Measurements from ENCODE around the gene SYNC. TPM values are rescaled to one million over a fixed set of nuclear protein-coding genes. Genes with fewer than 3 reads are reported as not detected.

Gene SYNC
- 1 to 10 TPM; 1.3 to 1.9 (median 1.7) TPM for polyA plus RNA-seq (ENCODE audit: insufficient read length in 3 of 3)
- long read RNA-seq, donor 1, partial matches to known transcripts: 6 of 6 reads
- long read RNA-seq, donor 1, other reads (novel, unspliced or antisense): 0 of 6 reads
- long read RNA-seq, donor 2: 0 reads
- long read RNA-seq, donor 3, partial matches to known transcripts: 10 of 10 reads
- long read RNA-seq, donor 3, other reads (novel, unspliced or antisense): 0 of 10 reads
- long read RNA-seq, donor 4: 0 reads
- long read RNA-seq, donor 5, partial matches to known transcripts: 0 of 1 reads
- long read RNA-seq, donor 5, other reads (novel, unspliced or antisense): 0 of 1 reads
- long read RNA-seq, donor 6, partial matches to known transcripts: 0 of 1 reads
- long read RNA-seq, donor 6, other reads (novel, unspliced or antisense): 0 of 1 reads
- long read RNA-seq, donor 7, partial matches to known transcripts: 6 of 7 reads
- long read RNA-seq, donor 7, other reads (novel, unspliced or antisense): 0 of 7 reads
- long read RNA-seq, donor 8, partial matches to known transcripts: 0 of 2 reads
- long read RNA-seq, donor 8, other reads (novel, unspliced or antisense): 0 of 2 reads
- long read RNA-seq, donor 9, partial matches to known transcripts: 110 of 111 reads
- long read RNA-seq, donor 9, other reads (novel, unspliced or antisense): 0 of 111 reads
- long read RNA-seq, donor 10: 0 reads
- long read RNA-seq, donor 11: 0 reads
- long read RNA-seq, donor 12, partial matches to known transcripts: 90 of 91 reads
- long read RNA-seq, donor 12, other reads (novel, unspliced or antisense): 0 of 91 reads
- long read RNA-seq, donor 13: 0 reads
- long read RNA-seq, donor 14: 0 reads
- long read RNA-seq, donor 15, partial matches to known transcripts: 50 of 52 reads
- long read RNA-seq, donor 15, other reads (novel, unspliced or antisense): 0 of 52 reads
- long read RNA-seq, donor 16, partial matches to known transcripts: 0 of 1 reads
- long read RNA-seq, donor 16, other reads (novel, unspliced or antisense): 0 of 1 reads

DNA sequence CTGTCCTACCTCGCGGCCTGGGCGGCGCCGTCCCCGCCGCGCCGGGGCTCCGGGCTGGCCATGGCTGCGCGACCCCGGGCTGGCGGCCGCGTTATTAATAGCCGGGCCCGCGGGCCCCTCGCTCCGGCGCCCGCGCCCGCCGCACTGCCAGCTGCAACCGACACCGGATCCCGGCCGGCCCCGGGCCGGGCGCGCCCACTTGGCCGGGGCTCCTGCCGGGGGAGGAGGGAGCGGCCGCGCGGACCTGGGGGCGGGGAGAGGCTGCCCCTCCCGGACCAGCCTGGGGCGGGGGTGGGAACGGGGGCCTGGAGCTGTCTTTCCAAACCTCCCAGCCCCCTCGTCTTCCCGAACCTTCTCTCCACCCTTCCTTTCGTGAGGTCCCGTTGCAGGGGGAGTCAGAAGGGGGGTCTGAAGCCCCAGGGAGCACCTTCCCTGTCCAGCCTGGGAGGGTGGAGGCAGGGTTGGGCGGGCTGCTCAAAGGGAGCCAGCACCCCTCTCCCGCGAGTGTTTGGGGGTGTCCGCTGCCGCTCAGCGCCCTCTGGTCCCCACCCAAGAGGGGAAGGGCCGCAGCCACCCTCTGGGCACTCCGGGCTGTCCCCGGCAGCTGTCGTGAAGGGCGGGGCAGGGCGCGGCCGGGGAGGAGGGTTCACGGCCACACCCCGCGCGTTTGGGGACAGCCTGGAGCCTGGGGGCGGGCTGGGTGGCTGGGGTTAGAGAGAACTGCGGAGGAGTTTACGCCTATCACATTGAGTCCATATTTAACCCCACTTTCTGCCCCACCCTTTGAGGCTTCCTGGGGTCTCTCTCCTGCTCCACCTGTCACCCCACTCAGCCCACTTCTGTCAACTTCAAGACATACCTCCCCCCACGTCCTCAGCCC, at the start of gene SYNC:
SYNC (minus strand) TSS at position 172 of the 880 bp plus-strand sequence; CDS start at position 62, 110 bp downstream.
- DNase-seq: no peak

DNA sequence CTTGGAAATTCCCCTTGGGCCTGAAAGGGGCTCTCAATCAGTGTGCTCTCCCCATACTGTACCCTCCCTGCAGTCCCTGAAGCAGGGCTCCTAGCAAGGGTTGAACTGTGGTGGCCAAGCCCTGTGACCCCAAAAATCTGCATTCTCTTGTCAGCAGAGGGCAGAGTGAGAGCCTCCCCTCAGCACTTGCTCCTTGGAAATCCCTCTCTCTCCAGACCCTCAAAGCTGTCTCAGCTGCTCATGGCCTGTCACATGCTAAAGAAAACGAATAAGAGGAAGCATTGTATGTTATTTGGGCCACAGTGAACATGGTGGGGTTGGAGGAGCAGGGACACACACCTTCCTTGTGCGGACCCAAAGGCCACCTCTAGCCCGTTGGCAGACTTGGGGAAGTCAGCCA, 47.2 kb upstream of the SYNC start:
- DNase-seq: no peak

DNA sequence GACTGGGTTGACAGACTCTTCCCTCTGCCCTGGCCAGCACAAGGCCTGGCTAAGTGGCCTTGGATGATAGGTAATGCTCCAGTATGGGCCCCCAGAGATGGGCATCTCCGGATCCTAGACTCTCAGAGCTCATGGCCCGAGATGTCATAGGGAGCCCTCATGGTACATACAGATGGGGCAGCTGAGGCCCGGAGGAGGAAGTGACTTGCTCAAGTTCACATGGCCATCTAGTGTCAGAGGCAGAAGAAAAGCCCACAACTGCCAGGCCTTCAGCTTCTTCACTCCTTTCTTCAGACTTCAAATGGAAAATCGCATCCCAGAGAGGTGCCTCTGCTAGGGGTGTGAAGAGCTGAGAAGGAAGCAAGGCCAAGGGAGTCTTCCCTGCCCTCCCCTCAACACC, 46.8 kb upstream of the SYNC start:
- no peak for DNase-seq

DNA sequence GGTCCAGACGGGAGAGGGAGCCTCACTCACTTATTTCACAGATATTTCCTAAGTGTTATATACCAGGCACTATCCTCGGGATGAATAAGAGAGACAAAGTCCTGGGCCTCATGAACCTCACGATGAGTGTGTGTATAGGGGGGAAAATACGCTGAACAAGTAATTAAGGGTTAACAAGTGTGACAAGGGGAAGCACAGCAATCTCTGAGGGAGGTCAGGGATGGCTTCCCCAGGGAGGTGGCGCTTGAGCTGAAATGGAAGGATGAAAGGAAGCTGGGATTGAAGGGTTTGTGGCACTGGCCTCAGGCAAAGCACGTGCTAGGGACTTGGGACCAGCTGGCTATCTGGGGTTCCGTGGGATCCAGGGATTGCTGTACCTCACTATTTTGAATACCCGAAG, 46.4 kb upstream of the SYNC start:
- no peak for DNase-seq

DNA sequence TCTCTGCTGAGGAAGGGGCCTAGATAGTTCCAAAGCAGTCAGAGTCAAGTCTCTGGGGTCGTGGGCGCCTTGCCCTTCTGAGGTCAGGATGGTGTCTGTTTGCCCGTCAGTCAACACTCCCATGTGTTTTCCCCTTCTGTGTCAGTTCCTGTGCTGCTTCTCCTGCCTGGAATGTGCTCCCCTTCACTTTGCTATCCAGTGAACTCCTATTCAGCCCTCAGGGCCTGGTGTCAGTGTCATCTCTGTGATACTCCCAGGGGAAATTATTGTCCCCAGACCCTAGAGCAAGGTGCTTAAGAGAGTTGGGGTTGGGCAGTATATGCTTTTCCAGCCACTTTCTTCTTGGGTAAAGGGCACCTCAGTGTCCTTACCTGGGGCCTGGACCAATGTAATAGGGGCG, 45.8 kb upstream of the SYNC start:
- DNase-seq: no peak

DNA sequence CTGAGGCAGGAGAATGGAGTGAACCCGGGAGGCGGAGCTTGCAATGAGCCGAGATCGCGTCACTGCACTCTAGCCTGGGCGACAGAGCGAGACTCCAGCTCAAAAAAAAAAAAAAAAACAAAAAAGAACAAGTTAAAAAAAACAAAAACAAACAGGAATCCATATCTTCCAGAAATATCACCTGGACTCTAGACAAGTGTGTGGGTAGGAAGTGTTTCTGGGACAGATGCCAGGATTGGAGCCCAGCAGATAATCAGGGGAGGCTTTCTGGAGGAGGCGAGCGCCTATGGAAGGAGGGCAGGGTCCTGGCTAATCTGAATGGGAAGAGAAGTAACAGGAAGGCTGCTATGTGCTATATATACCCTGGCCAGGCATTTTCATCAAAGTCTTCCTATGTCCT, 43.6 kb upstream of the SYNC start:
- DNase-seq: no peak

DNA sequence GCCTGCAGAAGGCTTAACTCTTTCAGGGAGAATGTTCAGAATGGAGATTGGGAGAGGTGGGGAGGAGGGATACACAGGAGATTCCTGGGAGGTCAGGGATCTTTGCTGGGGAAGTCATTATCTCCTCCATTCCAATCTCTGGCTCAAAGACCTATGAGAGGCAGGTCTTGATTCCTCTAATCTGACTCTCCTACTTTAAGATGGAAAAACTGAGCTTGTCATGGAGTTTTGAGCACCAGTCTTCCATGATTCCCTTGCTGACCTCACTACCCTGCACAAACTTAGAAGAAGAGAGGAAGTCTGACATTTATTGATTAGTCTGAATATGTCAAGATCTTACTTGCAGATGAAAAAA, 41.5 kb upstream of the SYNC start:
- no peak for DNase-seq

DNA sequence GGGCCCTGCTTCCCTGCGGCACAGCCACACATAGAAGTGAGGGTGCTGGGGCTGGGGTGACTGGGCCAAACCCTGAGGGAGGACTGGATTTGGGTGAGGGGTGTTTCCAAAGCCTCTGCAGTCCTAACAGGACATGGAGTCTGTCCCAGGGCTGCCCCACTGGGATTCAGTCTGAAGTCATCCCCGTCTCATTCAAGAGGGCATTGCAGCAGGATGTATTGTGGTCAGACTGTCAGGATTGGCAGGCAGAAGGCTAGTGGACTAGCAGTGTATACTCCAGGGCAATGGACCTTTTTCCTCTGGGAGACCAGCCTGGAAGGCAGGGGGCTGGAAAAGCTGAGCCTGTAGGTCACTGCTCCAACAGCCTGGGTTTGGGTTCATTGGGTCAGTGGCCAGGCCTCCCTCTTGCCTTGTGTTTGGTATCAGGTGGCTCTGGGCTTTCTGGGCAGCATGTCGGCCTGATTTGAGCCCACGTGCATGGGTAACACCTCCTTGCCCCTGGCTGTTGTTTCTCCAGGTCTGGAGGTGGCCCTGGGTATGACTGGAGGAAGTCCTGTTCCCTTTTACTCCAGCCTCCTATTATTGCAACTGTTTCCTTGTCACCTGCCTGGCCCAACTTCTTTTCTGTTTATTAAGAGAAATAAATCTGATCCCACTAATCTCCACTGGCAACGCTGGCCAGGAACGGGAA, 41.0 kb upstream of the SYNC start:
- DNase-seq: no peak

DNA sequence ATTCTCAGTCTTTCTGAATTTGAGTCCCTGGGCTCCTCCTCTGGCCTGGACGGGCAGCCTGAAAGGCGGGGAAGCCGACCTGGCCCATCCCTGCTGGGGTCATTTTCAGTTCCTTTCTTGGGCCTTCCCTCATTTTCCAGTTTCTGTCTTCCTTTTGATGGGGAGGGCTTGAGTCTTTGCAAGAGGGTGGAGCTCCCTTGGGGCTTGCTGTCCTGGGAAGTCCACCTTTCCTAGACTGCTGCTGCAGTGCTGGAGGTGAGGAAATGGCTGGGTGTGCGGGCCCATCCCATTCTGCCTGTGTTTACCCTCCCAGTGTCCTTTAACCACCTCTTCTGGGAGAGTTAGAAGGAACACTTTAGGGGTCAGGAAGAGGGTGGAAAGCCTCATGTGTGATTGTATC, 40.4 kb upstream of the SYNC start:
- DNase-seq: no peak

DNA sequence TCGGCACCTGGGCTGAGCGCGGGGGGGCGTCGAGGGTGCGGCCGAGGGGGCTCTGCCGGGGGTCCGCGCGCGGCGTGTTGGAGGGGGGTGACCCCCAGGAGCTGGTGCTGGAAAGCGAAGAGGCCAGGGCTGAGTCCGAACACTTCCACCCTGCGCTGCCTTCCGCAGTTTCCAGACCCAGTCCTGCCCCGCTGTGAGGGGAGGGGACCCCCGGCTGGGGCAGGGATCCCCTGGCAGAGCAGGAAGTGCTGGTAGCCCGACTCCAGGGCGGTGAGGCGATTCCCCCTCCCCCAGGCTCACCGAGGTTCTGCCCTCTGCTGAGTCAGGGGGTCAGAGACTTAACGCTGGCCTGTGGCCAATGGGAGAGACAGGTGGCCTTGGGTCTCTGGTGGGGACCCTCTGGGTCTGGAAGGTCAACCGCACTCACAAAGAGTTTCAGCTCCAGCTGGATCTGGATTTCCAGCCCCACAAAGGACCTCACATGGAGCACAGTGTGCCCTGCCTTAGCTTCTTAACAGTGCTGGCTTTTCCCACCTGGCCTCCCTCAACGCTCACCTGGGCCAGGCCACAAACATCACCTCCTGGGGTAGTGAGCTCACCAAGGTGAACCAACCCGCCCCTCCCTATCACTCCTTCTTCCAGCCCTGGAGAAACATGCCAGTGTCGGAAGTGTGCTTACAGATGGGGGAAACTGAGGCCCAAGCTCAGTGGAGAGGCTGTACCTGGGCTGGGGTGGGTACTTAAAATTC, 39.8 kb upstream of the SYNC start:
- DNase-seq: no peak

DNA sequence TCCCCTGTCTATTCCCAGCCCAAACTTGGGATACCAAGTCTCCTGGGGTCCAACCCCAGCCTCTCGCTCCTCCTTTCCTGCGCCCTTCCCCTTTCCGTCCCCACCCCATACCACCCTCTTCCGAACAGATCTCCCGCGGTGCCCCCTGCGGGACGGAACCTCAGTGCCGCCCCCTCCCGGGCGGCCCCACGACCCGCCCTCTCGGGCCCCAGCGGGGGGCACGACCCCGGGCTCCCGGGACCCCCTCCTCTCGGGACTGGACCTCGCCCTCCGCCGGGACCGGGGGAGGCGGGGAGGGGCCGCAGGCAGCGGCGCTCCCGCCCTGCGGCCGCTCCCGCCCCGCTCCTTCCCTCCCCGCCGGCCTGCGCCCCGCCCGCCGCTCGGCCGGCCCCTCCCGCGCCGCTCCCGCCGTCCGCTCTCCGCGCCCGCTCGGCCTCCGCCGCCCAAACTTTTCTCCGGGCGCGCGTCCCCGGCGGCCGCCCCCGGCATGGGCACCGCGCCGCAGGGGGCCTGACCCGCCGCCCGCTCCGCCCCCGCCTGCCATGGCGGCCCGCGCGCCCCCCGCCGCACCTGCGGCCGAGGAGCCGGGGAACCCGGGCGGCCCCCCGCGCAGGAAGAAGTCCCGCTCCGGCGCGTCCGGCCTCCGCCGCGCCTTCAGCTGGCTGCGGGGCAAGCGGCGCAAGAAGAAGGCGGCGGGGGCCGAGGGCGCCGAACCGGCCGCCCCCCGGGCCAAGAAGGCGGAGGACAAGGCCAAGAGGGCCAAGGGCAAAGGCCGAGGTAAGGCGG, 39.0 kb upstream of the SYNC start:
- DNase-seq: no peak

DNA sequence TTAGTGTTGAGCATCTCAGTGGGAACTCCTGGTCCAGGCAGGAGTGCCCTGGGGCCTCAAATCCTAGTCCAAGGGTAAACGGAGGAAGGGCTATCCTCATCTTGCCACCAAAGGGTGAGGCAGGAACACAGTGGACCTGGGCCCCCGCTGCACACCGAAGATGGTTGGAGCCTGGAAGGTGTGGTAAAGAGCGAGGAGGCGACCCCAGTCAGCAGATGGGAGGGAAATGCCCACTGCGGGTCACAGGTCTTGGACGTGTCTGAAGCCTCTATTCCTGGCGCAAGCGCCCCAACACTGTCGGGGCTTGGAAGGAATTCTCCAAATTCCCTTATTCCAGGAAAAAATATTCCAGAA, 38.5 kb upstream of the SYNC start:
- DNase-seq: no peak

DNA sequence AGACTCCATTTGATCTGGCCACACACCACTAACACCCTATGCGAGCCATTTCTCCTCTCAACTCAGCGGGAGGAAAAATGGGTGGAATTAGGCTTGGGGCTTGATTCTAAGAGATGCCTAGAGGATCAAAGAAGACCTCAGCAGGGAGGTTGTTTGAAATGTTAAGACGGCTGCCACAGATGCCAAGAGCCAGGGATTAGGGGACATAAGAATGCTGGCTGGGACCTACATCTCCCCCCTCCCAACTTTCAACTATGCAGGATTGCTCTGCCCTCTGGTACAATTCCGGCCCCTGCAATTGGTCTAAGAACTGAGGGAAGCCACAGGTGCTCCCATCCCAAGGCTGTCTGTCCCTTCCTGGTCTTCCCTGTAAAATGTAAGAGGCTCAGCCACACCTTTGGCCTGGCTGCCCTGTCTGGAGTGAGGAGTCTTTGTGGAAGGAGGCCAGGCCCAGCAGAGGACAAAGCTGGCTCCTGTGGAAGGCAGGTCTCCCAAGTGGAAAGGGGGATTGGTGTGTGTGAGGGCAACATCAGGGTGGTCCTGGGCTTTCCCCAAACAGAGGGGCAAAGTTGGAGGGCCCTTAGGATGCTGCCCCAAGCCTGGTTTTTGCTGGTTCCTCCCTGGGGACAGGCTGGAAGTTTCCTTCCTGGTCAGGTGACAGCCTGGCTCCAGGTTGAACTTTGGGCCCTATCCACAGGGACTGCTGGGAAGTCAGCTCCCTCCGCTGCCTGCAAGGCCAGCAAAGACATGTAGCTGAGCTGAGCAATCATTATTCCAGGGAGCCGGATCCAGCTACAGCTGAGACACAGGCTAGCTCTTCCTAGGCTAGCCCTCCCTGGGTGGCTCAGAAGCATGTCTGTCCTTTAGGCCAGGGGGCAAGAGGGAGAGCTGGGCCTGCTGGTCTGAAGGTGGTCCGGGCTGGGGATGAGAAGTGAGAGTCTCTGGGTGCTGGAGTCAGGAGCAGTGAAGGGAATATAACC, 34.5 kb upstream of the SYNC start:
- no peak for DNase-seq

DNA sequence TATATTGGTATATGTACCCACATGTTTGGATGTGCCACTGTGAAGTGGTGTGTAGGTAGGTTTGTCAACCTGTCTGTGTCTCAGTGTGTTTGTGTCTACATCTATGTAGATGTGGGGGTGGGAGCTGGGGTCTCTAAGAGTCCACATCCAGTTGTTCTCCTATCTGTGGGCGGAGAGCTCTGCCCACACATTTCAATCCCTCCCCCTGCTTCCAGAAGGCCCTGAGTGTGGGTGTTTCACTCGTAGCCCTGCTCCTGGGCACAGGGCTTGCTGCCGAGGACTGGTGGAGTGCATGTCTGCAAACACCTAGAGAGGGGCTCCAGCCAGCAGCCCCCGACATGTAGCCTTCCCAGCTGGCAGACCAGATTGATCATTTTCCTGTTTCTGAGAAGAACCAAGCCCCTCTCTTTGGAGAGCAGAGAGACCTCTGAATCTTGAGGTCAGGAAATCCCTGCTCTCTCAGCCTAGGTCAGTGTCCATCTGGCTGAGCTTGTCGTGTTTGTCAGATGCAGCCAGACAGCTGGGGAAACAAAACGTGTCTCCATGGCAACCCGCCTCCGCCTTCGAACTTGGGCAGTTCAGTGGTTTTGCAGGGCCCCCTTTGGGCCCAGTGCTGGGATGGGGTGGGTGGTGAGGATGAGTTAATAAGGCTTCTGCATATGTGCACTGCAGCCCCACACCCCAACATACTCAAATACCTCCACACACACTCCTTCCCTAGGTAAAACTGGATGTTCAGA, 31.2 kb upstream of the SYNC start:
- DNase-seq: no peak

DNA sequence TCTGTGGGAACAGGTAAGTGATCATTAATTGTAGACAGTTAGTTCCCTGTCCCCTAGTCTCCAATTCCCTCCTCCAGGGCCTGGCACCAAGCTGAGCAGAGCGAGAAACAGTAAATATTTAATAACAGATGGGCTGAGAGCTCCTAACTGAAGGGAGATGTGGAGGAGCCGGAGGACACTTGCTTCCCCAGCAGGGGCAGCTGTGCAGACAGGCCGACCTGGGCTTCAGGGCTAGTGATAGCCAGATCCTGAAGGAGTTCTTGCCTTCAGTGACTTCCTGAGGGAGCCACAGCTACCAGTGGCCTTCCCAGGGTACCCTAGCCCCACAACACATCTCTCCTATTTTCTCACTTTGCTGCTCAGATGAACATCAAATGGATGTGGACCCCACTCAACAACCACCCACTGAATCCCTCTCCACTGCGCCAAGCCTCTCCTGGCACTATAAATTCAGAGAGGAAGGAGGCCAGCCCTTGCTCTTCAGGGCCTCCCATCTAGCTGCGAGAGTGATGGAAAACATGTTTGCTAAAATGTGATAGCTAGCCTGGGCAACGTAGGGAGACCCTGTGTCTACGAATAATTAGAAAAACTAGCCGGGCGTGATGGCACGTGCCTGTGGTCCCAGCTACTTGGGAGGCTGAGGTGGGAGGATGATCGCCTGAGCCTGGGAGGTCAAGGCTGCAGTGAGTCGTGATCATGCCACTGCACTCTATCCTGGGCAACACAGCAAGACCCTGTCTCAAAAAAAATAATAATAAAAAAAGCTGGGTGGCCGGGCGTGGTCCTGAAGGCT, 26.9 kb upstream of the SYNC start:
- DNase-seq: no peak

DNA sequence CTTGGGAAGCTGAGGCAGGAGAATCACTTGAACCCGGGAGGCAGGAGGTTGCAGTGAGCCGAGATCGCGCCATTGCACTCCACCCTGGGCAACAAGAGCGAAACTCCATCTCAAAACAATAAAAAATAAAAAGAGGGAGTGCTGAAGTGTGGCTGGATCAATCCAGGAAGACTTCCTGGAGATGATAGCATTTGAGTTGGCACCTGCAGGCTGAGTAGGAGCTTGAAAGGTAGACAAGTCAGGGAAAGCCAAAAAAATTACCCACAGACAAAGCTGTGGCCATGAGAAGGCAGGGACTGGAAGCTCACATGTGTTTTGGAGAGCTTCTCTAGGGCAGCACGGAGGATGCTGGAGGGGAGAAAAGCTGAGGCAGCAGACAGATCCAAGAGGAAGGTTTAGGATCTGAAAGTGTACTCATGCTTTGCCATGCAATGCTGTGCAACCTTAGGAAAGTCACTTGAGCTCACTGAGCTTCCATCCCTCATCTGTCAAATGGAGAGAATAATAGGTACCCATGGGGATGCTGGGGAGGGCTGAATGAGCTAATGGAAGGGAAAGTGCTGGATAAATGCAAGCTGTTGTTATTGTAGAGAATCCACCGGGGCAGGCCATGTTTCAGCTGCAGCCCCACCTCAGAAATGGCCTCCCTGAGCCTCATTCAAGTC, 26.0 kb upstream of the SYNC start:
- DNase-seq: no peak
